Nephron progenitor cell (in vitro differentiated cells): ENCODE results near the gene PCDHB5.
"Not testable (repeated sequence)": the region's sequence is repeated elsewhere in the genome, so short reads cannot be mapped to it uniquely, and the experiment has no call there.

Source experiments
- DNase-seq: peaks from one replicate; pipeline ENCODE4 v3.0.0; 2021
- H3K27ac Mint-ChIP-seq: 2 replicates; pipeline ENCODE4 v1.8.0; 2021; ENCODE audit warnings: mild to moderate bottlenecking, moderate library complexity, mixed read lengths
- H3K27me3 Mint-ChIP-seq: 2 replicates; pipeline ENCODE4 v1.8.0; 2021; ENCODE audit warnings: mild to moderate bottlenecking, low read depth, mixed read lengths; ENCODE audit not compliant: poor library complexity
- H3K36me3 Mint-ChIP-seq: 2 replicates; pipeline ENCODE4 v1.8.0; 2021; ENCODE audit warnings: low read depth, mixed read lengths
- H3K4me1 Mint-ChIP-seq: 2 replicates; pipeline ENCODE4 v1.8.0; 2021; ENCODE audit warnings: mixed read lengths
- H3K4me3 Mint-ChIP-seq: 2 replicates; pipeline ENCODE4 v1.8.0; 2021; ENCODE audit warnings: mild to moderate bottlenecking, moderate library complexity, mixed read lengths
- H3K9me3 Mint-ChIP-seq: 2 replicates; pipeline ENCODE4 v1.8.0; 2021; ENCODE audit warnings: mild to moderate bottlenecking, moderate library complexity, mixed read lengths
- TF ChIP-seq, protein P1 (sequence below): fragments of 200-600 bp; sonication (generic); IDR thresholded peaks from 2 replicates; pipeline ENCODE4 v1.5.0; 2021; ENCODE audit warnings: antibody characterized with exemption

The PCDHB5 gene

GRCh38 chr5:141101059-141101458 lies 33.9 kb upstream of the PCDHB5 start:
- peaks cover 90% of the 10 kb centered on the region for H3K36me3 Mint-ChIP-seq

GRCh38 chr5:141102070-141102469 lies 32.9 kb upstream of the PCDHB5 start:
- not testable (repeated sequence) for H3K27me3 Mint-ChIP-seq, H3K4me3 Mint-ChIP-seq, H3K4me1 Mint-ChIP-seq, DNase-seq, H3K27ac Mint-ChIP-seq
- Mint-ChIP-seq H3K9me3 (peaks cover 91% of the 10 kb centered on the region), H3K36me3 (peaks cover 94% of the 10 kb centered on the region)

More at GRCh38 chr5:141101059-141101458, 33.9 kb upstream of the PCDHB5 start:
- TF ChIP-seq, protein P1, sequence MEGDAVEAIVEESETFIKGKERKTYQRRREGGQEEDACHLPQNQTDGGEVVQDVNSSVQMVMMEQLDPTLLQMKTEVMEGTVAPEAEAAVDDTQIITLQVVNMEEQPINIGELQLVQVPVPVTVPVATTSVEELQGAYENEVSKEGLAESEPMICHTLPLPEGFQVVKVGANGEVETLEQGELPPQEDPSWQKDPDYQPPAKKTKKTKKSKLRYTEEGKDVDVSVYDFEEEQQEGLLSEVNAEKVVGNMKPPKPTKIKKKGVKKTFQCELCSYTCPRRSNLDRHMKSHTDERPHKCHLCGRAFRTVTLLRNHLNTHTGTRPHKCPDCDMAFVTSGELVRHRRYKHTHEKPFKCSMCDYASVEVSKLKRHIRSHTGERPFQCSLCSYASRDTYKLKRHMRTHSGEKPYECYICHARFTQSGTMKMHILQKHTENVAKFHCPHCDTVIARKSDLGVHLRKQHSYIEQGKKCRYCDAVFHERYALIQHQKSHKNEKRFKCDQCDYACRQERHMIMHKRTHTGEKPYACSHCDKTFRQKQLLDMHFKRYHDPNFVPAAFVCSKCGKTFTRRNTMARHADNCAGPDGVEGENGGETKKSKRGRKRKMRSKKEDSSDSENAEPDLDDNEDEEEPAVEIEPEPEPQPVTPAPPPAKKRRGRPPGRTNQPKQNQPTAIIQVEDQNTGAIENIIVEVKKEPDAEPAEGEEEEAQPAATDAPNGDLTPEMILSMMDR: no peak
- Mint-ChIP-seq H3K27ac (no peak overlapping the region), H3K9me3 (peaks cover 89% of the 10 kb centered on the region), H3K27me3 (no peaks in the 10 kb centered on the region), H3K4me3 (no peak overlapping the region), H3K4me1 (no peaks in the 10 kb centered on the region)
- no peak for DNase-seq

GRCh38 chr5:141102471-141102870 lies 32.5 kb upstream of the PCDHB5 start:
- not testable (repeated sequence) for H3K27ac Mint-ChIP-seq, H3K27me3 Mint-ChIP-seq, H3K4me1 Mint-ChIP-seq, DNase-seq, H3K4me3 Mint-ChIP-seq
- peaks cover 94% of the 10 kb centered on the region for H3K36me3 Mint-ChIP-seq
- peaks cover 91% of the 10 kb centered on the region for H3K9me3 Mint-ChIP-seq

DNA sequence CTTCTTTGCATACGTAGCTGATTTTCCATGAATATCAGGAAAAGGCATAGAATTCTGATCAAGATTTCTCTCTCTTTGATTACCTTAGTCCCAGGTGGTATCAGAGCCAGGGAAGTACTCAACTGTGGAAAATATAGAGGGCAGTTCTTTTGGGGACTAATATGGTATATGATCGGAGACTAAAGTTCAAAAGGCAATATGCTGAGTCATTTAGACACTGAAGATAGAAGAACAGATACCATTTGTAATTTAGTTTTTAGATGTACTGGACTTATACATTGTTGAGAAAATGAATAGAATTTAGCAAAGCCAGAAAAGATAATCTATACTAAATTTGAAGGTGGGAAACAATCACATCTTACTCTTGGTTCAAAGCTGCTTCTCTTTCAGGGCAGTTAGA lies 29.7 kb upstream of the PCDHB5 start:
- no peaks in the 10 kb centered on the region for H3K27me3 Mint-ChIP-seq
- H3K4me1 Mint-ChIP-seq: no peaks in the 10 kb centered on the region
- DNase-seq: no peak
- TF ChIP-seq, protein P1: no peak
- peaks cover 91% of the 10 kb centered on the region for H3K9me3 Mint-ChIP-seq
- H3K27ac Mint-ChIP-seq: no peak overlapping the region
- H3K36me3 Mint-ChIP-seq: peaks cover 93% of the 10 kb centered on the region
- no peak overlapping the region for H3K4me3 Mint-ChIP-seq

DNA sequence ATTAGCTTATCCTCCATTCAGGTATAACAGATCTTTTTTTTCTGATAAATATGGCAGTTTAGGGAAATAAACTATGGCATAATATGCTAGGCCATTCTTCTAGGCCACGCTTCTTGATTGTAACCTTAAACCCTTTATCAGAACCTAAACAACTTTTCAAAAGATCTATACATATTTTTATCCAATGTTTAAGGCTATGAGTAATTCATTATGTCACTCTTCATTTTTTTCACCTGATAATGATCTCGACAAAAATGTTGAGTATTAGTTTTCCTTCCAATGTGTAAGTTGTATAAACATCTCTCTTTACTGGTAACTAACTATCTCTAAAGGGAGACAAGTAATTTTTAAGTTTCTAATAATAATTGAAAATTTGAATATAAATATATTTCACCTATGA lies 15.8 kb upstream of the PCDHB5 start:
- TF ChIP-seq, protein P1: no peak
- Mint-ChIP-seq H3K4me3 (no peak overlapping the region), H3K27me3 (no peaks in the 10 kb centered on the region), H3K9me3 (peaks cover 86% of the 10 kb centered on the region), H3K36me3 (peaks cover 82% of the 10 kb centered on the region), H3K4me1 (no peaks in the 10 kb centered on the region), H3K27ac (no peak overlapping the region)
- no peak for DNase-seq

DNA sequence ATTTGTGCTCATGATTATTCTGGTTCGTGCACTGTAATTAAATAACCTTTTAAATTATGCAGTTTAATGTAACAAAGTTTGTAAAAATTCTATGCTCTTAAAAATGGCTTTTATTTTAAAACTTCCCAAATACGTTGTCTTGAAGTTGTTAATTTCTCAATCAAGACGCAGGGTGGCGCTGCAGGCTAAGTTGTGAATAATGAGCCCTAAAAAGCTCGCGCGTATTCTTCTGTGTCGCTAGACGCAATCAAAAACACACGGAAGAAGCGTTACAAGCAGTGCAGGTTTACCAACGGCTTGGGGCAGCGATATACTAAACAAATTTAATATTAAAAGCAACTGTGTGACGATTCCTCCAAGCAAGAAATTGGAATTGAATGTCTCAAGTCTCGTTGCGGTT lies 13.4 kb upstream of the PCDHB5 start, which contains the start of gene PCDHB4:
PCDHB4 (plus strand) TSS at position 256 of the 400 bp plus-strand sequence. CDS start 181 bp downstream, outside the sequence.
- peaks cover 74% of the 10 kb centered on the region for H3K36me3 Mint-ChIP-seq
- TF ChIP-seq, protein P1: no peak
- H3K4me3 Mint-ChIP-seq: no peak within 1 kb of the TSS
- no peaks in the 10 kb centered on the region for H3K4me1 Mint-ChIP-seq
- H3K27ac Mint-ChIP-seq: no peak within 1 kb of the TSS
- peaks cover 77% of the 10 kb centered on the region for H3K9me3 Mint-ChIP-seq
- H3K27me3 Mint-ChIP-seq: no peaks in the 10 kb centered on the region
- no peak for DNase-seq

- H3K9me3 Mint-ChIP-seq: peaks cover 77% of the 10 kb centered on the region
Observed at GRCh38 chr5:141121985-141122384, 13.0 kb upstream of the PCDHB5 start.

DNA sequence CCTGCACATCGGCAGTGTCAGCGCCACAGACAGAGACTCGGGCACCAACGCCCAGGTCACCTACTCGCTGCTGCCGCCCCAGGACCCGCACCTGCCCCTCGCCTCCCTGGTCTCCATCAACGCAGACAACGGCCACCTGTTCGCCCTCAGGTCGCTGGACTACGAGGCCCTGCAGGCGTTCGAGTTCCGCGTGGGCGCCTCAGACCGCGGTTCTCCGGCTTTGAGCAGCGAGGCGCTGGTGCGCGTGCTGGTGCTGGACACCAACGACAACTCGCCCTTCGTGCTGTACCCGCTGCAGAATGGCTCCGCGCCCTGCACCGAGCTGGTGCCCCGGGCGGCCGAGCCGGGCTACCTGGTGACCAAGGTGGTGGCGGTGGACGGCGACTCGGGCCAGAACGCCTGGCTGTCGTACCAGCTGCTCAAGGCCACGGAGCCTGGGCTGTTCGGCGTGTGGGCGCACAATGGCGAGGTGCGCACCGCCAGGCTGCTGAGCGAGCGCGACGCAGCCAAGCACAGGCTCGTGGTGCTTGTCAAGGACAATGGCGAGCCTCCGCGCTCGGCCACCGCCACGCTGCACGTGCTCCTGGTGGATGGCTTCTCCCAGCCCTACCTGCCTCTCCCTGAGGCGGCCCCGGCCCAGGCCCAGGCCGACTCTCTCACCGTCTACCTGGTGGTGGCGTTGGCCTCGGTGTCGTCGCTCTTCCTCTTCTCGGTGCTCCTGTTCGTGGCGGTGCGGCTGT lies 11.4 kb upstream of the PCDHB5 start:
- DNase-seq, H3K27me3 Mint-ChIP-seq, H3K4me3 Mint-ChIP-seq, H3K4me1 Mint-ChIP-seq, H3K27ac Mint-ChIP-seq: not testable (repeated sequence)
- Mint-ChIP-seq H3K36me3 (peaks cover 75% of the 10 kb centered on the region), H3K9me3 (peaks cover 77% of the 10 kb centered on the region)

More at GRCh38 chr5:141121985-141122384, 13.0 kb upstream of the PCDHB5 start:
- TF ChIP-seq, protein P1: no peak
- no peaks in the 10 kb centered on the region for H3K4me1 Mint-ChIP-seq
- no peak overlapping the region for H3K4me3 Mint-ChIP-seq
- H3K27ac Mint-ChIP-seq: no peak overlapping the region
- DNase-seq: no peak
- H3K36me3 Mint-ChIP-seq: peaks cover 72% of the 10 kb centered on the region
- no peaks in the 10 kb centered on the region for H3K27me3 Mint-ChIP-seq
